ENCODE results near the gene CTNNA2. TPM values are rescaled to one million over a fixed set of nuclear protein-coding genes. Genes with fewer than 3 reads are reported as not detected.

CTNNA2 gene
- total RNA-seq, 1 experiment from 2014 or later: 5.5 TPM

DNA sequence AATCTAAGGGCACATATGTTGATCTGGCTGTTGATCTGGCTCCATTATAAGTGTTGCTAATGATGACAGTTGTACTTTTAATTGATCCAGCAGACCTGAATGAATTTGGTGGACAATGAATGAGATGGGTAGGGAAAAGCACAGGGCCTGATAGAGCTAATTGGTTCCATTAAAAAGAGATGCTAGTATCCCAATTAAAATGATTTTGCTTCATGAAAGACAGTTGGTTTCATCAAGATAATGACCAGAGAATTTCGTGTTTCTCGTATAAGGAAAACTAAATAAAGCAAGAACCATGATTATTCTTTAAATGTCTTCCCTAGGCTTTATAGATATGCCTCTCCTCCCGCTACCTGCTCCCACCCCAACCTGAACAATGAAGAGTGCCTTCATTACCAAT is 900.3 kb downstream of the CTNNA2 start:
- Histone ChIP-seq H3K4me2 (ENCODE audit: insufficient read depth, insufficient read length, low read length) (no peak overlapping the region), H3K14ac (ENCODE audit: insufficient read depth, low read length) (no peak overlapping the region), H2BK5ac (ENCODE audit: insufficient read length, low read length) (no peak overlapping the region), H2BK120ac (ENCODE audit: low read depth, low read length, poor library complexity, severe bottlenecking) (no peak overlapping the region), H3K27me3 (ENCODE audit: insufficient read depth, low read length) (no peaks in the 10 kb centered on the region), H2BK12ac (ENCODE audit: insufficient read length, low read depth, low read length) (no peak overlapping the region), H3K9me3 (ENCODE audit: control insufficient read depth, low read depth, low read length) (no peaks in the 10 kb centered on the region), H3K4ac (ENCODE audit: low read depth, low read length) (no peak overlapping the region), H3K79me2 (ENCODE audit: insufficient read depth, low read length) (no peaks in the 10 kb centered on the region), H3K23ac (ENCODE audit: insufficient read length, low read depth, low read length) (no peak overlapping the region), H3T11ph (ENCODE audit: low read length) (no peak overlapping the region), H4K91ac (ENCODE audit: insufficient read length, low read depth, low read length) (no peak overlapping the region), H3K56ac (ENCODE audit: insufficient read length, low read depth, low read length) (no peak overlapping the region), H3K18ac (ENCODE audit: insufficient read length, low read depth, low read length) (no peak overlapping the region), H2BK20ac (ENCODE audit: low read depth, low read length, poor library complexity, severe bottlenecking) (no peak overlapping the region), H4K8ac (replicated peaks; ENCODE audit: insufficient read length, low read depth, low read length) (no peak overlapping the region), H2AFZ (ENCODE audit: low read length) (no peak overlapping the region), H3K79me1 (ENCODE audit: insufficient read depth, low read depth, low read length, poor library complexity, severe bottlenecking) (no peaks in the 10 kb centered on the region), H2AK5ac (ENCODE audit: insufficient read length, low read length) (no peak overlapping the region), H4K20me1 (ENCODE audit: control insufficient read depth, insufficient read depth, insufficient read length) (no peaks in the 10 kb centered on the region), H3K4me1 (ENCODE audit: insufficient read depth, low read length) (no peaks in the 10 kb centered on the region), H4K5ac (ENCODE audit: insufficient read length, low read depth, low read length) (no peak overlapping the region), H3K27ac (ENCODE audit: insufficient read length, low read depth, low read length) (no peak overlapping the region), H3K9ac (ENCODE audit: extremely low read depth, insufficient read length, low read length) (no peak overlapping the region), H2BK15ac (ENCODE audit: low read depth, low read length) (no peak overlapping the region), H3K23me2 (ENCODE audit: insufficient read length, low read depth, low read length, poor library complexity, severe bottlenecking) (no peaks in the 10 kb centered on the region)
- Mint-ChIP-seq H3K4me3 (no peak overlapping the region), H3K27ac (no peak overlapping the region), H3K27me3 (ENCODE audit: low read depth) (no peaks in the 10 kb centered on the region), H3K9me3 (peaks cover 8% of the 10 kb centered on the region in 2 experiments; a peak in 4 of 5 replicates), H3K4me1 (no peaks in the 10 kb centered on the region), H3K36me3 (ENCODE audit: insufficient read depth in 1 of 3, low read depth in 3 of 3) (peaks cover 0 to 8% (median 3%) of the 10 kb centered on the region in 3 experiments; a peak in 3 of 7 replicates)
- no CpG with 5 or more reads among the region's 3 CpGs for WGBS (ENCODE audit: extremely low coverage, insufficient read length, low lambda C conversion rate)
- TF ChIP-seq CTCF (conservative IDR thresholded peaks at IDR 0.05): no peak
- DNase-seq: no peak

Data from H9 (cell line).